ENCODE results near the gene ADAMTS12.

Gene ADAMTS12

DNA sequence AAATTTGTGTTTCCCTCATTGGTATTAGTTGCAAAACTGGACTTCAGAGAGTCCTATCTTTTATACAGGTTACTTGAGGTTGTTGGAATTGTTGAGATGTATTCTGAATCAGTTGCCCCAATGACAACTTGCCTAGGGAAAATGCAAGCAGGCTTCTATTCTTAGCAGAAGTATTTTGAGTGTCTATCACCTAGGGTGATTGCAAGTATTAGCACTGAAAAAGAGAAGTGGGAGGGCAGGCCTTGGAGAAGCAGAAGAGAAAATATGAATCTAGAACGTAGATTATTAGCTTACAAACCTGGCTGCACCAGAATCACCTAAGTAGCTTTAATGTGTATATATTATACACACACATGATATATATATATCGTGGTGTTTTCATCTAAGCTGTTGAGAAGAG is 43.2 kb downstream of the ADAMTS12 start:
- DNase-seq (ENCODE audit: low read depth in 2 of 2), result no peak

DNA sequence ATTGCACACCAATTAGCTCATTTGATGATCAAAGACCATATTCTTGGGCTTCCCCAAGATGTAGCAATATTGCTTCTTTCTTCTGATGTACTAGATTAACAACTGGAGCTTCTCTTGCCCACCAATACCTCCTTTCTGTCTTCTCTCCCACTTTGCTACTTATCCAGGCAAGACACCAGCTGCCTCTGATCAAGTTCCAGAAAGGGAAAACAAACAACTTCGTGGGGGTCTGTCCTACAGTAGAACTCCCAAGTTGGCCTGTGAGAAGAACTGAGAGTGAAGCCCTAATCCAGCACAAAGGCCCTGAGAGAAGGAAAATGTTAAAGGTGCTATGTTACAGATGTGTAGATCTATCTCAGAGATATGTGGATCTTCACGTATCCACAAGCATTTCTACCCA is 44.9 kb downstream of the ADAMTS12 start:
- no peak for DNase-seq (ENCODE audit: low read depth in 2 of 2)

DNA sequence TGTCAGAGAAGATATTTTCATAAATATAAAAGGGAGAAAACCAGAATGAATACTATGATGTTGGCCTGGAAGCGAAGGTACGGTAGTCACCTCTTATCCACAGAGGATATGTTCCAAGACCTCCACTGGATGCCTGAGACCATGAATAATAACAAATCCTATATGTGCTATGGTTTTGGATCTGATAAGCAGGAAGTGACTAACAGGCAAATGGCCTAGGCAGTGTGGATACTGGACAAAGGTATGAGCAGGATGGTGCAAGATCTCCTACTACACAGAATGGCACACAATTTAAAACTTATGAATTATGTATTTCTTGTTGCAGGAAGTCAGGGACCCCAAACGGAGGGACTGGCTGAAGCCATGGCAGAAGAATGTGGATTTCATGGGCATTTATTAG is 48.2 kb downstream of the ADAMTS12 start:
- DNase-seq (ENCODE audit: low read depth in 2 of 2), result no peak

DNA sequence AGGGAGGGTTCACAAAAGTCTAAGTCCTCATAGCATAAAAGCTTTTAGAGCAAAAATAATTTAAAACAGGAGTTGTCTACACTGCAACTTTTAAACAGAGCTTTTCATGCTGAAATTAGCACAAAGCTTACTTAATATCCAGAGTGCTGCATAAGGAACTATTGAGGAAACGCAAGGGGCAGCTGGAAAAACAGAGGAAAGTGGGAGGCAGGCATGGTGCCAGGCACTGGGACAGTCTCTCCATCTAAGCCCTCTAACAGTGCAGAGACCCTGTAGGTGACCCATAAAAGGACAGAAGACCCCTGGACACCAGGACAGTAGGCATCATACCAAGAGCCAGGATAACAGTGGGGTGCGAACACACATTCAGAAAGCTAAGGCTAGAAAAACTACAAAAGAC is 49.3 kb downstream of the ADAMTS12 start:
- DNase-seq (ENCODE audit: low read depth in 2 of 2), result no peak

DNA sequence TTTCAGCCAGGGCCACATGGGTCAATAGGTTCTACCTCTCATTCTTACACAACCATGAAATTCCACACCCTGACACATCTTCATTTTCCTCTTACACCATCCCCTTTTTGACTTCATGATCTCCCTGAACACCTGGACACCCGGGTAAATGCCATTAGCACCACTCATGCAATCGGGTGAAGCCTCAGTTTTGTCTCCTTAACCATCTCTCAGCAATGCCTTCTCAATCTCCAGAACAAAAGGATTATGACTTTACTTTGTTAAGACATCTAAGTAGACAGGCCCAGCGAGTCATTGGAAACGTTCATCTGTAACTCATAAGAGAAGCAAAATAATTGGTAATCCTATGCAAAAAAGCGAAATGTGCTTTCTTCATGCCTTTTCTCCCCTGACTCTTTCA is 49.9 kb downstream of the ADAMTS12 start:
- DNase-seq (ENCODE audit: low read depth in 2 of 2), result no peak

DNA sequence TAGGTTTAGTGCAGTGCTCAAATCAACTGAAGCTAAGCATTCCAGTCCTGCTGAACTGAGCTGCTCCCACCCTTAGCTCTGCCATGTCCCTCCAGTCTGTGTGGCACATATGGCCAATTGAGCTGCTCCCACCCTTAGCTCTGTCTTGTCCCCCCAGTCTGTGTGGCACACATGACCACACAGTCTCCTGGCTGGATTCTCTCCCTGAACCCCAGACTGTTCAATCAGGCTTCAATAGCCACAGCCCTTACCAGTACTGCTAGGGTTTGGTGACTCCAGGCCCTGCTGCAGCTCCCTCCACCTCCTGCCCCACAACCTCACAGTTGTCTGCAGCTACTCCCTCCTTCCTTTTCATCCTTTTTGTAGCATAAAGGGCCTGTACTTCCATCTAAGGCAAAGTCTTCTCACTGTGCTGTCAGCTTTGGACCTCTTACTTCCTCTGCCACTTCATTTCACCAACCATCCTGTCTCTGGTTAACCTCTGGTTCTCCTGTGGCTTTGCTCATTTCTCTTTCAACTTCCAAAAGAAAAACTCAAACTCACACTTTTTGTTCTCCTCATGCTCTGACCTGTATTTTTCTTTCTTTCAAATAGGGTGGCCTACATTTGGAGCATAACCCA is 50.8 kb downstream of the ADAMTS12 start:
- no peak for DNase-seq (ENCODE audit: low read depth in 2 of 2)

DNA sequence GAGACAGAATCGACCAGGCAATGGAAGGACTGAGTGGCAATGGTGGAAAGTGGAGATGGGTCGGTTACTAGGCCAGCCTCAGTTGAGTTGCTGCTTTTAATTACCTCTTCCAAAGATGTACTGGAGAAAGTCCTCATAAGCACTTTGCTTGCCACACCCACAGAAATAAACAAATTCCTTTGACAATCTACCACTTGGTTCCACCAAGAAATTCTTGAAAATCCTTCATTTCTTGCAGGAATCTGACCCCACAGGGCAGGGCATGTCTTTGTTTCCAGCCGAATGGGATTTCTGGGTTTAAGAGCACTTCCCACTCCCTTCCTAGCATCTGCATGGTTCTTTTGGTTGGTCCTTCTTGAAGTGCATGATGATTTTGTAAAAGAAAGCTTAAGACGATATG is 54.5 kb downstream of the ADAMTS12 start:
- DNase-seq (ENCODE audit: low read depth in 2 of 2), result no peak

DNA sequence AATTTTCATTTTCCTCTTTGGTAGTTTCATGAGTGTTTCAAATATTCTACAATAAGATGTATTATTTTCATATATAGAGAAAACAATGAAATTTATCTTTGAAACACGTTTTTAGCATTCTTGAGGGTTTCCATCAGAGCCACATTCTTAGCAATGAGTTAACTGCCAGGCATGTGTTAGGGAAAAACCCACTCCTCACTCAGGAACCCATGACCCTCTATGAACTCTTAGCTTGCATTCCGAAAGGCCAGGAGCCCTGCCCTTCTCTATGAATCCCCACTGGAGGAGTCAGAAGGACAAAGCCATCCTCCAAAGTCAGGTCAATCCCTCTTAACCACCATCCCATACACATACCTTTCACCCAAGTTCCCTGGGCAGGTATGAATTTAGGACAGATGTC is 57.5 kb downstream of the ADAMTS12 start:
- DNase-seq (ENCODE audit: low read depth in 2 of 2), result no peak

DNA sequence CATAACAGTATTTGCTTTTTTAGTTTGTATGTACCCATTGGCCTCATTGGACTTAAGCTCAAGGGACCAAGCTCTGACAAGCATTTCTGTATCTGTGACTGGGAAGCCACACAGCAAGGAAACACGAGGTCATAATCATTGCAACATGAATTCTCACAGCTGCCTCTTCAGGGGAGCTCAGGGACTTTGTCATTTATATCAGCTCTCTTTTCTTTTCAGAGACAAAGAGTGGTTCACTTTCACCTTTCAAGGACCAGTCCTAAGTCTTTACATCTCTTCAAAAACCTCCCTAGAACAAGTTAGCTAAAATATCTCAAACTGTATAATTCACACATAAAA is 58.6 kb downstream of the ADAMTS12 start:
- DNase-seq (ENCODE audit: low read depth in 2 of 2), result no peak

DNA sequence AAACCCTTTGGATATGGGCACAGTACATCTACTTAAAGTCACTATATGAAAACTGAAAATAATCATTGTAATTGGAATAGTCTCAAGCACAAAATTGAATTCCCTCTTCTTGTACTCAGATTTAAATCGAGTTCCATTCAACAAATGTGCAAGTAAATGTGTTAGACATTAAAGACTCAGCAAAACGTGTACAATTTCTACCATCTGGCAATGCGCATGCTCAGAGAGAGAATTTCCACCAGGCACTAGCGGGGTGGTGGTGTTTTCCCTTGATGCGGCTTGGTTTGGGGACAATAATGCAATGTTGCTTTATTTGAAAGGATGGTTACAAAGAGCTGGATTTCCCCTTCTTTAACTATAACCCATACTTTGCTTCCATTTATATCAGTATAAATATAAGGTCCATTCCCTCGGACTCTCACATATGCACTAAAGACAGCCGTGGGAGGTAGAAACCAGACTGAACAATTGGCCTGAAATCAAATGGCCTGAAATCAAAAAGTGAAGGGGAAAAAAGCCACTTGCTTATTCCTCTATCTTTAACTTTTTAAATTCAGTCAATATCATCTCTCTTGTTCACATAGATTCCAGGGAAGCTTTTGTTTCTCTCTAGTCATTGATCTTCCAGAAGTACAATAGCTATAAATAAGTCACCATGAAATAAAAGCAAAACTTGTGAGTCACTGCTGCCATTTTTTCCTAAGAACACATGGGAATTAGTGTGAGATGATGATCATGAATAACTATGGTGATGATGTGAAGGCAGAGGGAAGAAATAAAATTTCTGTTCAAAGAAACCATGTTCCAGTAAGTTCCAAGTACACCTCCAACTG is 59.2 kb downstream of the ADAMTS12 start:
- DNase-seq (ENCODE audit: low read depth in 2 of 2), result no peak

DNA sequence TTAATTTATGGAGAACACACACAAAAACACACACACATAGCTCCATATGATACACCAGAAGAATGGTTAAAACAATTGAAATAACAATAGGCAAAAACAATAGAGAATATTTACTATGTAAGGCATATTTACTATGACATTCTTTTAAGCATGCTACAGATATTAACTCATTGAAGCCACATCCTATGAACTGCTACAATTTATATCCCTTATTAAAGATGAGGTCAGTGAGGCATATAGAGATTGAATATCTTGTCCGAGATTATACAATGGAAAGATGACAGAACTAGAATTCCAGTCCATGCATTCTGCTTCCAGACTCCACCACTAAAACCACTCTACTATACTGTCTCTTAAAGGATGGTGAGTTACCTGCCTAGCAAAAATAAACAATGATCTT is 60.7 kb downstream of the ADAMTS12 start:
- DNase-seq (ENCODE audit: low read depth in 2 of 2), result no peak

DNA sequence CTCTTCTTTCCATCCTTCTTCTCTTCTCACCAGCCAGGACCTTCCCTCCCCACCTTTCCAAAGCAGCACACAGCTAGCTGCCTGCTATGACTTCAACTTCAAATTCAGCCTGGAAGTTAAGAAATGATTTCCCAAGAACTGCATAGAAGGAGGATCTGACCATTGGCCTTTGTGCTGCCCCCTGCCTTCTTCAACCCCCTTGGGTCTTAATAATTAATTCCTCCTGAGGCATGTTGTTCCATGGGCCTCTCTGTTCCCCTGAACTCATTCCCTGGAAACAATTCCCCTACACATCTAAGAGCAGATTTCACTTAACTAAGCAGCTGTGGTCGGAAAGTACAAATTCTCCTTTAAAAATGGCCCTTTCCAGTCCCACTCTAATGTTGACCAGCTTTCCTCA is 62.4 kb downstream of the ADAMTS12 start:
- no peak for DNase-seq (ENCODE audit: low read depth in 2 of 2)

DNA sequence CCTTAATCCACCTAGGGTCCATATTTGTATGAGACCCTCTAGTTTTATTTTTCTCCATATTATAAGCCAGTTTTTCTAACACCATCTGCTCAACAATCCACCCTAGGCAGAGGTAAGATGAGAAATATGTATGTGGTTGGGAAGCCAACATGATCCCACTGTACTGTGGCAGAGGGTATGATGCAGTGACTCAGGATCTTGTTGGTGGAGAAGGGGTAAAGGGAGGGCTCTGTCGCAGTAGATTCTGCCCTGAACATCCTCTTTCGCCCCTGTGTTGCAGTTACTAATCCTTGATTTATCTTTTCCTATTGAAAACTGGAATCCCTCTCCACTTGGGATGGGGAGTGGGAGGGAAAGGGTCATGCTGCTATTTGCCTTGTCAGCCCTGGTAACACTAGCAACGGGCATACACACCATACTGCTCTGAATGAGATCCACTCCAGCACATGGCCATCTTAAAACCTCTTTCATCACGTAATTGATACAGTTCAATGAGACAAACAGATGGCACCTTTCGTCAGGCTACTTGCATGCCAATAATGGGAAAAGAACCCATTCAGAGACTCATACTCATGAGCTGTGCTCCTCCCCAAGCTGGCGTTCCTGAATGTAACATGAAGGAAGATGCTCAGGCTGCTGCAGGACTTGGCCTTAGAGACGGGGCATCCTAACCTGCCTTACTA is 63.0 kb downstream of the ADAMTS12 start:
- no peak for DNase-seq (ENCODE audit: low read depth in 2 of 2)

DNA sequence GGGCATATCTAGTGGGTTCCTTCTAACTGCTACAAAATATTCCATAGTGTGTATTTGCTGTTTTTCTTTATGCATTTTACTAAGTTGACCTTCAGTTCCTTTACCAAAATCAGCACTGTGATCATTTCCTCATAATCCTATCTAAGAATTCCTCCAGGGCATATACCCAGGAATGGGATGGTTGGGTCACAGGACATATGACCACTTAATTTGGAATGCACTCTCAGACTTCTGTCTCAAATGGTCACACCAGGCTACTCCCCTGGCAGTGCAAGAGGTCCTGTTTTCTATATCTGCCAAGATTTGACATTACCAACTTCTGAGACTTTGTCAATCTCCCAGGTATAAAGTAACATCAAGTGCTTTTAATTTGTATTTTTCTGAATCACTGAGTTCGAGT is 63.9 kb downstream of the ADAMTS12 start:
- no peak for DNase-seq (ENCODE audit: low read depth in 2 of 2)

DNA sequence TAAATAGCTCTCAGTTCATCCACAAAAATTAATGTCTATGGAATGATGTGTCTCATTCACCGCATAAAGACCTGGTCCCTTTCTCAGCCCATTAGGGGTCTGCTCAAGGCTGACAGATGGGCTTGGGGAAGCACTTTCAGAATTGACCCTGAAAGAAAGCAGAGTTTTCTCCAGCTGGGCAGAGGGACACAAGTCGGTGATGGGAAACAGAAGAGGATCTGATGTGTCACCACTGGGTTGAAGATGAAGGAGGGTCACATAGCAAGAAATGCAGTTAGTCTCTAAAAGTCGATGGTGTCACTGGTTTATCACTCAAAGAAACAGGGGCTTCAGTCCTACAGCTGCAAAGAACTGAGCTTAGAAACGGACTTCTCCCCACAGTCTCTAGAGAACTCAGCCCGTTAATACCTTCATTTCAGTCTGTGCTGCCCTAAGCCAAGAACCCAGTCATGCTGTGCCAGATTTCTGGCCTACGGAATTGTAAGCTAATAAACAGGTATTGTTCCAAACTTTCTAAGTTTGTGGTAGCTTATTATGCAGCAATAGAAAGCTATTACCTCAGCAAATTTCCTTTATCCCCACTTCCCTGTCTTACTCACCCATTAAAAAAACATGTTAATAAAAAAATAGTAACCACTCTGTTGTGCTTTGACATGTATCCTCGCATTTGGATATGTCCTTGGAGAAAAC is 64.6 kb downstream of the ADAMTS12 start:
- DNase-seq (ENCODE audit: low read depth in 2 of 2), result no peak

DNA sequence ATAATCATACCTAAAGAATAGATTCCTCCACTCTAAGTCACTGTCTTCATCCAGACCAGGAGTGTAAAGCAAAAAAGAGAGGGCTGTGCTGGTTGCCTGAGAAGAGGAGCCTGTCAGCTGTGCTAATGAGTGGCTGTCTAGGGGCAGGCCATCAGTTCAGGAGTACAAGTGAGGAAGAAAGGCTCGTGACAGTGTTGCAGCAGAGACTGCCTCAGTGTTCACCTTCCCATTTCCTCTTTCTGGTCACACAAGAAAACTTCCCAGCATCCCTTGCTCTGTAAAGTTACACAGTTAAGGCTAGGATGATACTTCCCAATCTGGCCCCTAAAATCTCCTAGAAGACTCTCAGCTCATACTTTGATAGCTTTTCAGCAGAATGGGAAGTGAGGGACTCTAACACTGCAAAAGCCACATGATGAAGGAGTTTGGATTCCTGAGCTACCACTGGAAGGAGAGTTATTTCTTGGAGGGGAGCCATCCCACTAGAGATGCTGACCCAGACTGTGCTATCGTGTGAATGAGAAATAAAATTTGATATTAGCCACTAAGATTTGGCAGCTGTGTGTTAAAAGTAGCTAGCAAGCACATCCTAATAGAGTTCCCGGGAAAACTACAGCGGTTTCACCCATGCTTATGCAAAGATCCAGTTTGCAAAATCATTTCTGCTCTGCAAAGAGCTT is 67.1 kb downstream of the ADAMTS12 start:
- no peak for DNase-seq (ENCODE audit: low read depth in 2 of 2)

DNA sequence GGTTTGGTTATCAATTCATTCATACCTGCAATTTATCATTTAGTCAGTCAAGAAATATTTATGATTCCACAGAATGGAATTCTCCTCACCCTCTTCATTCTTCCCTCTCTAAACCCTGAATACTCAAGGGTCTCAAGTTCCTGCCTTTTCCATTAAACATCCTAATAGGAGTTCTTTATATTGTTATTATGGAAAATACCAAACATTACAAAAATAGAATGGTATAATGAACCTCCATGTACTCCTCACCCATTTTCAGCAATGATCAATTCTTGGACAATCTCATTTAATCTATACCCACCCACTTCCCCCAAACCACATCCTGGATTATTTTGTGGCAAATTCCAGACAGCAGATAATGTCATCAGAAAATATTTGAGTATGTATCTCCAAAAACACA is 74.5 kb downstream of the ADAMTS12 start:
- no peak for DNase-seq (ENCODE audit: low read depth in 2 of 2)

DNA sequence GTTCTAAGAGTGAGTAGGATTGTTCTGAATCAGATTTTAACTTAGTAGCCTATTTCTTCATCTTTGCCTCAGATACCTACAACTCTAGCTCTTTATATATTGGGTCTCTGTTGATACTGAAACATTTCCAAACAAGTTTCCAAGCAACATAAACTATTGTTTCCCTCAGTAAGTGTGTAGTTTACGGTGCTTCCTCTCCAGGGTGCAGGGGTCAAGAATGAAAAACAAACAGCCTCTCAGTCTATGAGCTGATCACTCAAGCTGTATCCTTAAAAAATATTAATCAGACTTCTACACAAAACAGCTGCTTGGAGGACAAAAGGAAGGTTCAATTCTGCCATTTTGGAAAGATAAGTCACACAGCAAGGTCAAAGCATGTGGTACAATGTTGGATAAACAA is 75.0 kb downstream of the ADAMTS12 start:
- no peak for DNase-seq (ENCODE audit: low read depth in 2 of 2)

DNA sequence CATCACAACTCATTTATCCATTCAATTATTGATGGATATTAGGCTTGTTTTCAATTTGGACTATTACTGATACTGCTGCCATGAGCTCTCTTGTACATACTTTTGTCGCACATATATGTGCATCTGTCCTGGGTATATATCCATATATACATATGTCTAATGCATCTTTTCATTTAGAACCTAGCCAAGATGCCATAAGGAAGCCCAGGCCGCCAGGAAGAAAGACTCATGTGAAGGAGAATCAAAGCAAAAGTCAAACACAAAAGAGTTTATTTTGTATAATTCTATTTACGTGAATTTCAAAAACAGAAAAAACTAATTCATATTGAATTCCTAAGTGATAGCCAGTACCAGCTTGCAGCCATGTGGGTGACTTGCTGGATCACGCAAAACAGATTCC is 79.0 kb downstream of the ADAMTS12 start:
- DNase-seq (ENCODE audit: low read depth in 2 of 2), result no peak

DNA sequence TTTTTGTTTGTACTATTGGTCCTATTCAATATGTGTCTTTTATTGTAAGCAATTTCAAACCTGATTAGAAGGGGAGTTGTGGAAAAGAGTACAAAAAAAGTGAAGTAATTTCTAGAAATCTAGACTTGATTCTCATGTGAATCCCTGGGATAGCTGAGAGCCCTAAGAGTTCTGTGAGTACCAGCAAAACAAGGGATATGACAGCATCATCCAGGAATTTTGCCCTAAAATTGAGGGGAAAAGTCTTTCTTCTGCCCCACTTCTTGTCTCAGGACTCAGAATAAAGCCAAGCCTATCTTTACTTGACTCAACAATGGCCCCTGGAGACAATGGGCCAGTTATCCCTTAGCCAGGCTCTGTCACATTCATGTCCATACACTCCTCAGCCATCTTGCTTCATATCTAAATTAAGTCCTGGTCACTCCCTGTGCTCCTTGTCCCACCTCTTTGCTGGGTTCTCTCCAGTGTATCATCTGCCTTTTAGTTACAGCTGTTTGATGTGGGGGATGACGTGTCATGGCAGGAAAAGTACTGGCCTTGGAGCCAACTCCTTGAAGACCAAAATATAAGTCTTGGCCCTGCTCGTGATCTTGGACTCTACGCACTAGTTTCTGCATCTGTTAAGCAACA is 81.2 kb downstream of the ADAMTS12 start:
- no peak for DNase-seq (ENCODE audit: low read depth in 2 of 2)

DNA sequence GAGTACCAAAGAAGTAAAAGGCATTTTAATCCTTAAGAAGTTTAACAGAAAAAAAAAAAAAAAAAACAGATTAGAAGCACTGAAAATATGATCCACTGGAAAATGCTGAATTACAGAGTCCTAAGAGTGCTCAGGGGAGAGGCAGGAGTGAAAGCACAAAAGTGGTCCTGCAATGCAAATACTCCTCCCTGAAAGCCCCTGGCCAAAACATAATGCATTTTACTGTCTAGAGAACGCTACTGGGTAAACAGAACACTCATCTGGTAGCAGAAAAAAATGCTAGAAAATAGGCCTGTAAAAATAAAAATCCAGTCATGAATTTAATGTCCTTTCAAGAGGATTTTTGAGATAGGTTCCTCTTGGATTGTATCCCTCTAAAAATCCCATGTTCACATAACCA is 81.9 kb downstream of the ADAMTS12 start:
- DNase-seq (ENCODE audit: low read depth in 2 of 2), result no peak

DNA sequence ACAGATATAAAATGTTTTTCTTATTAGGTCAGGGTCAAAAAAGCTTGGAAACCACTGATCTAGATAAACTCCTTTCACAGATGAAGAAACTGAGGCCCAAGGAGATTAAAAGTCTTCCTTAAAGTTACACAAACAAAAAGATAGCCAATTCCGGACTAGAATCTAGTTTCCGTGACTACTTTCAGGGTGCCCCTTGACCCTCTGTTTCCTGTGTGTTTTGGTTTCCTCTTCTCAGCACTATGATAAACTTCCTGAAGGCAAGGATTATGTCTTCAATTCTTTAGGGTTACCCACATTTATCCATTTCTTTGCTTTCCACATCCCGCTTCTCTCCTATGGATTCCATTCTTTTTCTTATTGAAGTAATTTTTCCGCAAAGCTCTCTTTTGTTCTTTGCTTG is 83.1 kb downstream of the ADAMTS12 start:
- DNase-seq (ENCODE audit: low read depth in 2 of 2), result no peak

Measured in stimulated activated CD8-positive, alpha-beta memory T cell treated with anti-CD3 and anti-CD28 coated beads, Interleukin-15, amount 100 ng/mL, for 4 hours (primary cell).